ENCODE results near the gene FAM234B. TPM values are rescaled to one million over a fixed set of nuclear protein-coding genes. Genes with fewer than 3 reads are reported as not detected.
A peak's percentile ranks its signal among the peaks of the same experiment; 100 is the strongest.

FAM234B gene
- total RNA-seq, 4 donors from 2014 or later, result 3.1 to 8.0 (median 3.9) TPM

DNA sequence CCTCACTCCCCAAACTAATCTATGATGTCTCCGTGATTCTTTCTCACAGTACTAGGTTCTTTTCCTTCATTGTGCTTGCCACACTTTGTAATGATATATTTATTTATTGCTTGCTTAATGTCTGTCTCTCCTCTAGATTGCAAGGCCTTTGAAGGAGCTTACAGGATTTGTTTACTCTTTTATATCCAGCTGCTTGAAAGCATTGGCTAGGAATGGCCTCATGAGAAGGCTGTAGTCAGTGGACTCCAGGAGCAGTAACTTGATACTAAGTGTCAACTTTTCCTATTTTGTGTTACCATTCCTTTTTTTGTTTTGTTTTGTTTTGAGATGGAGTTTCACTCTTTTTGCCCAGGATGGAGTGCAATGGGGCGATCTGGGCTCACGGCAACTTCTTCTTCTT, 7.3 kb upstream of the FAM234B start:
- WGBS, 2 donors, result 93 to 94% methylated on average over 3 of the region's 3 CpGs
- Histone ChIP-seq H3K27me3 (no peaks in the 10 kb centered on the region), H3K9me3 (no peaks in the 10 kb centered on the region), H3K4me1 (peaks cover 0 to 23% (median 0%) of the 10 kb centered on the region in 3 donors), H3K27ac (no peak overlapping the region), H3K4me3 (no peak overlapping the region), H3K36me3 (no peaks in the 10 kb centered on the region)
- intact Hi-C loops (cut with DNase I), result no loop called here
- DNase-seq, result no peak
- no peak for TF ChIP-seq POLR2A (IDR thresholded peaks at IDR 0.05)
- TF ChIP-seq, protein P1, sequence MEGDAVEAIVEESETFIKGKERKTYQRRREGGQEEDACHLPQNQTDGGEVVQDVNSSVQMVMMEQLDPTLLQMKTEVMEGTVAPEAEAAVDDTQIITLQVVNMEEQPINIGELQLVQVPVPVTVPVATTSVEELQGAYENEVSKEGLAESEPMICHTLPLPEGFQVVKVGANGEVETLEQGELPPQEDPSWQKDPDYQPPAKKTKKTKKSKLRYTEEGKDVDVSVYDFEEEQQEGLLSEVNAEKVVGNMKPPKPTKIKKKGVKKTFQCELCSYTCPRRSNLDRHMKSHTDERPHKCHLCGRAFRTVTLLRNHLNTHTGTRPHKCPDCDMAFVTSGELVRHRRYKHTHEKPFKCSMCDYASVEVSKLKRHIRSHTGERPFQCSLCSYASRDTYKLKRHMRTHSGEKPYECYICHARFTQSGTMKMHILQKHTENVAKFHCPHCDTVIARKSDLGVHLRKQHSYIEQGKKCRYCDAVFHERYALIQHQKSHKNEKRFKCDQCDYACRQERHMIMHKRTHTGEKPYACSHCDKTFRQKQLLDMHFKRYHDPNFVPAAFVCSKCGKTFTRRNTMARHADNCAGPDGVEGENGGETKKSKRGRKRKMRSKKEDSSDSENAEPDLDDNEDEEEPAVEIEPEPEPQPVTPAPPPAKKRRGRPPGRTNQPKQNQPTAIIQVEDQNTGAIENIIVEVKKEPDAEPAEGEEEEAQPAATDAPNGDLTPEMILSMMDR (IDR thresholded peaks at IDR 0.05), result no peak

DNA sequence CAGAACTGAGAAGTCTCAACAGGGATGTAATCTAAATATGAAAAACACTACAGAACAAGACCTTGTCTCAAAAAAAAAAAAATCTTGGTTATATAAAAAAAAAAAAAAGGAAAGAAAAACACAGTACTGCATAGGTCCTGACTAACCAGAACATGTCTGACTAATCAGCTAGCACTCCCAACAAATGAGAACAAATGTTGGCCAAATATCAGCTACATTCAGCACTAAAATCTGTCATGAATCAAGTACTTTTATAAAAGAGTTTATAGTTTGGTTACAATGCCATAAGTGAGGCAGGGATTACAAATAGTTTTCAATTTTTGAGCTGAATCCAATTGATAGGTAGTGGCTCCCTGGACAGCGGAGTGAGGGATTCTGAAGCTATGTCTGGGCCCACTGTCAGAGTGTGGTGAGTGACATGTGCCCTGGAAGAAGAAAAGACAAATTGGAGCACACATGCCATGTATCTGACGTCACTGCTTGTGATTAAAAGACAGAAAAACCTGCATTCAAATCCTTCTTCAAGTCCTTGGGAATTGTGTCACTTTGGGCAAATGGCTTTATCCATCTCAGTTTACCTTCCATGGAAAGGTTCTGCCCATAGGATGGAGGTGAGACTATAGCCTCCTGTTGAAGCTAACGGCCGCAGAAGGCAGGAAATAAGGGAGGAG, 5.6 kb upstream of the FAM234B start:
- no peak for DNase-seq
- TF ChIP-seq POLR2A (IDR thresholded peaks at IDR 0.05), result no peak
- TF ChIP-seq, protein P1 (IDR thresholded peaks at IDR 0.05), result no peak
- intact Hi-C loops (cut with DNase I), result no loop called here
- Histone ChIP-seq H3K27me3 (no peaks in the 10 kb centered on the region), H3K27ac (peak overlapping the region in 2 of 4 donors; percentile 36 to 78), H3K9me3 (no peaks in the 10 kb centered on the region), H3K4me3 (no peak overlapping the region), H3K4me1 (peaks cover 0 to 25% (median 0%) of the 10 kb centered on the region in 3 donors), H3K36me3 (no peaks in the 10 kb centered on the region)
- 80 to 89% methylated on average over 4 of the region's 4 CpGs for WGBS, 2 donors

DNA sequence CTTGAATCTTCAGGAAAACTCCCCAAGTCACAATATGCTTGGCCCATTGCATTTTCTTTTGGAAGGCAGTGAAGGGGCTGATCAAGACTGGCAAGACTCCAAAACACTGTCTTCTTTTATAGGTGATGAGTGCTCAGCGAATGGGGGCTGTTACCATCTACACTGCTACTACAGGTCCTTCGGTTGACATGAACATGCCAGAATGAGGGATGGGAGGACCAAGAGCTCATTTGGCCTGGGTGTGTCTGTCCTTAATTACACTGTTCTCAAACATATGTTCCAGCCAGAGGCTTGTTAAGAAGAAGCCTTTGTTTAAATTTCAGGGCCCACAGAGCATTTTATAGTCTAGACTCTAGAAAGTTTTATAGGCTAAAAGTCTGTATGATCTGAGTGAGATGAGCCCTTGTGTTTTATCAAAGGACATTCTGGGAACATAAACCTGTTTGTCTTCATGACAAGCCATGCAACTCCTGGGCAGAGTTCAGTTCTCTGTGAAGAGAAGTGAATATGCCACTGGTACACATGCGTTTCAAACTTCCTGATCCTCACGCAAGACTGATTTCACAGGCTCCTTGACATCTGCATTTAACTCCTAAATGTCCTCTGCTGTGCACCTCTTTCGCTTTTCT, 4.7 kb upstream of the FAM234B start:
- Histone ChIP-seq H3K4me1 (peaks cover 0 to 31% (median 0%) of the 10 kb centered on the region in 3 donors), H3K9me3 (no peaks in the 10 kb centered on the region), H3K36me3 (no peaks in the 10 kb centered on the region), H3K27me3 (no peaks in the 10 kb centered on the region), H3K27ac (peak overlapping the region in 1 of 4 donors; percentile 78), H3K4me3 (no peak overlapping the region)
- DNase-seq, result no peak
- TF ChIP-seq, protein P1 (IDR thresholded peaks at IDR 0.05), result no peak
- TF ChIP-seq POLR2A (IDR thresholded peaks at IDR 0.05), result no peak
- 41 to 64% methylated on average over 3 to 5 of the region's 5 CpGs for WGBS, 2 donors
- intact Hi-C loops (cut with DNase I), result no loop called here

DNA sequence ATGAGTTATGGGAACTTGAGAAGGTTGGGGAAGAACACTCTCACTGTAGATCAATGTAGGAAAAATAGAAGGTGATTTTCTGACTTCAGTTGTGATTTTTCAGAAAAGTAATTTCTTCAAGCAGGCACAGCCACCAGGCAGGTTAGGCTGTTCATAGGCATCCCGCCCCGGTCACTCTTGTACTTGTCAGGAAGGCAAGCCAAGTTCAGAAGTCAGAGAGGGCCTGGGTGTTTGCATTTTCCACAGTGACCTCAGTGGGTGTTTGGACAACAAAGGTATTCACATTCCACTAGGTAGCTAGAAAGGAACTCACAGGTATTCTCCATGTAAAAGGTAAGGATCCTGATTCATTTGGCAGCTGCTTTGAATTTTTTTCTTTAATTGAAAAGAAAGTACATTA, 3.0 kb upstream of the FAM234B start:
- Histone ChIP-seq H3K9me3 (no peaks in the 10 kb centered on the region), H3K27me3 (no peaks in the 10 kb centered on the region), H3K27ac (no peak overlapping the region), H3K4me3 (no peak overlapping the region), H3K4me1 (peaks cover 0 to 47% (median 3%) of the 10 kb centered on the region in 3 donors), H3K36me3 (no peaks in the 10 kb centered on the region)
- TF ChIP-seq, protein P1 (IDR thresholded peaks at IDR 0.05), result no peak
- no peak for TF ChIP-seq POLR2A (IDR thresholded peaks at IDR 0.05)
- no peak for DNase-seq
- 91 to 100% methylated on average over 2 of the region's 2 CpGs for WGBS, 2 donors
- intact Hi-C loops (cut with DNase I), result no loop called here

DNA sequence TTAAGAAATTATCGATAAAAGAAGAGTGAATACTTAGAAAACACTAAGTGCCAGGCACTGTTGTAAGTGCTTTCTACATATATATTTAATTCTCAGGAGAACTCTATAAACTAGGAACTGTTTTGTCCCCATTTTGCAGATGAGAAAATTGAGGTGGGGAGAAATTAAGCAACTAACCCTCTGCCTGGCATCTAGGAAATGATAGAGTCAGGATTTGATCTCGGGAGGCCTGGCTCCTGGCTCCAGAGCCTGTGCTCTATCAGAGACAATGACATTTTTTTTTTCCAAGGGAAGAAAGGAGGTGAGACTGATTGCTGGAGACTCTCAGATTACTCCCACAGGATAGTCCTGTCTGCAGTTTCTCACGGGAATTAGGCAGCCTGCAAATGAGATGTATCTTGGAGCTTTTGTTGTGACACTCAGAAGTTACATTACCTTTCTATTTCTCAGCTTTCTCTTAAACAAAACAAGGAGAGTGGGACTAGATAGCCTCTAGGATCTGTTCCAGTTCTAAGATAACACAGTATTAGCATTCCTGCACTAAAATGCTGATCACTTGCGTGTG, 1.4 kb upstream of the FAM234B start:
- Histone ChIP-seq H3K27ac (no peak overlapping the region), H3K4me3 (no peak overlapping the region), H3K4me1 (peaks cover 0 to 49% (median 3%) of the 10 kb centered on the region in 3 donors), H3K27me3 (no peaks in the 10 kb centered on the region), H3K36me3 (no peaks in the 10 kb centered on the region), H3K9me3 (no peaks in the 10 kb centered on the region)
- TF ChIP-seq POLR2A (IDR thresholded peaks at IDR 0.05), result no peak
- TF ChIP-seq, protein P1 (IDR thresholded peaks at IDR 0.05), result no peak
- WGBS, 2 donors, result 86 to 88% methylated on average over 4 of the region's 4 CpGs
- DNase-seq, result no peak
- intact Hi-C loops (cut with DNase I), result no loop called here
